ENCODE results near the gene LRRC8E.
A peak's percentile ranks its signal among the peaks of the same experiment; 100 is the strongest.

Gene LRRC8E

GRCh38 chr19:7933828-7934725 is 45.8 kb downstream of the LRRC8E start:
- DNase-seq: no peak

GRCh38 chr19:7934766-7935165 is 46.5 kb downstream of the LRRC8E start:
- no peak for DNase-seq

GRCh38 chr19:7940841-7941240 is 52.5 kb downstream of the LRRC8E start:
- no peak for DNase-seq

- DNase-seq: no peak
Observed at GRCh38 chr19:7941895-7942596, 53.7 kb downstream of the LRRC8E start.

- DNase-seq: peak; percentile 13
Observed at GRCh38 chr19:7942981-7943443, 54.7 kb downstream of the LRRC8E start.

- peak; percentile 99 for DNase-seq
Observed at GRCh38 chr19:7943444-7944176, 55.3 kb downstream of the LRRC8E start, which contains the start of gene TIMM44. TSS of gene TIMM44 (minus strand) at chr19:7943666. CDS start at chr19:7943651, 15 bp downstream.

- peak; percentile 89 for DNase-seq
Observed at GRCh38 chr19:7944177-7944761, 56.0 kb downstream of the LRRC8E start.

GRCh38 chr19:7947939-7948338 is 59.6 kb downstream of the LRRC8E start:
- DNase-seq: no peak

Measured in activated naive CD4-positive, alpha-beta T cell treated with anti-CD3 and anti-CD28 coated beads, Interleukin-2, amount 50 U/mL, for 16 hours (primary cell).